Spleen (tissue), 7 donors: ENCODE measurements around the gene ILF2.

Source experiments
- POLR2A ChIP-seq, 3 donors: fragments of 450-650 bp; IDR thresholded peaks; one replicate each; pipeline ENCODE4 v1.5.1; 2017; ENCODE audit warnings: antibody characterized with exemption in 3 of 3, mild to moderate bottlenecking in 1 of 3
- TF ChIP-seq, protein P1 (sequence below), 11 experiments: fragments of 200-600 bp in 7 of 11; fragments of 450-650 bp in 4 of 11; sonication (generic) in 4 of 11; IDR thresholded peaks in 8 of 11; conservative IDR thresholded peaks in 3 of 11; 1 replicate in 7 of 11; 2 replicates in 4 of 11; pipeline versions ENCODE4 v1.4.0 to v1.8.0; 2016 to 2021; ENCODE audit warnings: antibody characterized with exemption in 11 of 11, inconsistent platforms in 4 of 11, mild to moderate bottlenecking in 1 of 11
- donor health status: DM: no; HTN: no; CAD: no; lungs with moderate emphysema.
- donor health status: DM: no; HTN: no; CAD: no.
- donor health status: DM: no; HTN: no; CAD: no.

DNA sequence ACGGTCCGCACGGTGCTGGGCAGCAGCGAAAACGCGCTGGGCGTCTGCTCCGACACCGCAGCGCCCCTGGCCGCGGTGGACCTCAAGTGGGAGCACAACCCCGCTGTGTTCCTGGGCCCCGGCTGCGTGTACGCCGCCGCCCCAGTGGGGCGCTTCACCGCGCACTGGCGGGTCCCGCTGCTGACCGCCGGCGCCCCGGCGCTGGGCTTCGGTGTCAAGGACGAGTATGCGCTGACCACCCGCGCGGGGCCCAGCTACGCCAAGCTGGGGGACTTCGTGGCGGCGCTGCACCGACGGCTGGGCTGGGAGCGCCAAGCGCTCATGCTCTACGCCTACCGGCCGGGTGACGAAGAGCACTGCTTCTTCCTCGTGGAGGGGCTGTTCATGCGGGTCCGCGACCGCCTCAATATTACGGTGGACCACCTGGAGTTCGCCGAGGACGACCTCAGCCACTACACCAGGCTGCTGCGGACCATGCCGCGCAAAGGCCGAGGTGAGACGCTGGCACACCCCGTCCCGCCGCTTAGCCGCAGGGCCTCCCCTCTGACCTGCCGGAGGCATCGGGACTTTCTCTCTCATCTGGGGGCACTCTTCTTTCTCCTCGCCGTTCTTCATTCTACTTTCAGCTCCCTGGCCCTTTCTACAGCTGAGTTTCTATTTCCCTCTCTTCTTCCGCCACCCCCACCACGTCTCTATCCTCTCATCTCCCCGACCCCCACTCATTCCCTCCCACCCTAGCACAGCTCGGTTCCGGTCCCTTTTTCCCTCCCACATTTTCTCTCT is 8.7 kb upstream of the ILF2 start:
- TF ChIP-seq, protein P1, sequence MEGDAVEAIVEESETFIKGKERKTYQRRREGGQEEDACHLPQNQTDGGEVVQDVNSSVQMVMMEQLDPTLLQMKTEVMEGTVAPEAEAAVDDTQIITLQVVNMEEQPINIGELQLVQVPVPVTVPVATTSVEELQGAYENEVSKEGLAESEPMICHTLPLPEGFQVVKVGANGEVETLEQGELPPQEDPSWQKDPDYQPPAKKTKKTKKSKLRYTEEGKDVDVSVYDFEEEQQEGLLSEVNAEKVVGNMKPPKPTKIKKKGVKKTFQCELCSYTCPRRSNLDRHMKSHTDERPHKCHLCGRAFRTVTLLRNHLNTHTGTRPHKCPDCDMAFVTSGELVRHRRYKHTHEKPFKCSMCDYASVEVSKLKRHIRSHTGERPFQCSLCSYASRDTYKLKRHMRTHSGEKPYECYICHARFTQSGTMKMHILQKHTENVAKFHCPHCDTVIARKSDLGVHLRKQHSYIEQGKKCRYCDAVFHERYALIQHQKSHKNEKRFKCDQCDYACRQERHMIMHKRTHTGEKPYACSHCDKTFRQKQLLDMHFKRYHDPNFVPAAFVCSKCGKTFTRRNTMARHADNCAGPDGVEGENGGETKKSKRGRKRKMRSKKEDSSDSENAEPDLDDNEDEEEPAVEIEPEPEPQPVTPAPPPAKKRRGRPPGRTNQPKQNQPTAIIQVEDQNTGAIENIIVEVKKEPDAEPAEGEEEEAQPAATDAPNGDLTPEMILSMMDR (IDR thresholded peaks at IDR 0.05 in 8 of 11, conservative IDR thresholded peaks at IDR 0.05 in 3 of 11): peak in 2 of 11 experiments; percentile 26 to 45
- TF ChIP-seq POLR2A (IDR thresholded peaks at IDR 0.05): no peak
